Right ventricle myocardium inferior (tissue), 1 donor: ENCODE measurements around the gene DCHS1. TPM values are rescaled to one million over a fixed set of nuclear protein-coding genes. Genes with fewer than 3 reads are reported as not detected.

ENCODE experiments used
- ATAC-seq: fragments of 200-7000 bp; cut with Tn5 transposase; one replicate; pipeline ENCODE4 v1.9.1; 2020; ENCODE audit warnings: mild to moderate bottlenecking, moderate library complexity
- DNase-seq: peaks from one replicate; pipeline ENCODE4 v3.0.0; 2021; ENCODE audit errors: missing footprints
- intact Hi-C: fragments of 100-400 bp; cut with DNase I; formaldehyde crosslinking; loops from one replicate; pipeline ENCODE4 v1.11.0; 2022
- total RNA-seq: library from RNA; stranded (reverse); fragmentation: NEBNext Ultra II Directional; extraction: Animal tissue kit (Norgen Biotek cat#: 25700); gene quantifications from one replicate; pipeline ENCODE4 v1.2.1, GENCODE V29; 2021
- donor health status: DM: no; HTN: yes; CAD: no; lungs with severe emphysema.

Gene DCHS1
- total RNA-seq, 1 donor from 2014 or later = 10.7 TPM

- intact Hi-C loops = no loop called here
- DNase-seq = no peak
- ATAC-seq = no peak
These were observed 19.3 kb upstream of the DCHS1 start for GRCh38 chr11:6674862-6675261.

DNA sequence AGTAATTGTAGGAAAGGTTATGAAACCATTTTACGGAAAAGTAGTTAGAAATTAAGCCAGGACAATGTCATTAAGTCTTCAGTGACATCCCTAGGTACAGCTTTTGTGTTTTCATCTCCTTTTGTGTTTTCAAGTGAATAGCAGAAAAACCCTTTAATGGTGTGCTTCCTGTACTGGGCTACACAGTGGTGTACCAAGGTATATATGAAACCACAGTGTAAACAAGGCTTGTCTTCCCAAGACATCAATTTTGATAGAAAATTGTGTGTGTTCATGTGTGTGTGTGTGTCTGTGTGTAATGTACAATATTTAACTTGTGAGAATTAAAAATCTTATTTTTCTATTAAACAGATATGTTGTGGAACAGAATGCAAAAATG, 18.6 kb upstream of the DCHS1 start:
- no peak for ATAC-seq
- intact Hi-C loops = no loop called here

GRCh38 chr11:6673523-6674218, 18.1 kb upstream of the DCHS1 start:
- DNase-seq (no peak), ATAC-seq (no peak)
- intact Hi-C loops = no loop called here

More for the DNA sequence above, 18.6 kb upstream of the DCHS1 start:
- DNase-seq = no peak

DNA sequence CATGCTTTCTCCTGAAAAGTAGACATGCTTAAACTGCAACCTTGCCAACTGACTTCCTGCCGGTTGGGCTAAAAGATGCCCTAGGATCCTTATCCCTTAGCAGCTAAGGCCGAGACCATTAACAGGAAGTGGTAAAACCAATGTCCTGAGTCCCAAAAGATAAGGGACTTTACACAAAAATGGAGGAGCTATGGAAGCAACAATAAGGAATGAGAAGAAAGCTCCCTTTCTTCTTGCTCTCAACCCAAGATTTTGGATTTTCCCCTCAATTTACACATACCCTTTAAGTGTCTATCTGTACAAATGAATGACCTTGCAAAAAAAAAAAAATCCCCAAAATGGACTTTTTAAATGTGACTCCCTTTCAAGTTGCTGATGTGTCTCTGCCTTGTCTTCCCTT, 16.4 kb upstream of the DCHS1 start:
- intact Hi-C loops = no loop called here
- ATAC-seq (no peak), DNase-seq (no peak)

GRCh38 chr11:6670202-6670830, 14.7 kb upstream of the DCHS1 start:
- no peak for ATAC-seq
- DNase-seq = no peak
- intact Hi-C loops = no loop called here

- intact Hi-C loops = loop anchor here (5.0 kb wide), 1 partner anchor 136 kb away; no protein-coding TSS in a partner anchor
- ATAC-seq (peak; percentile 60), DNase-seq (no peak)
These were observed 12.2 kb upstream of the DCHS1 start for GRCh38 chr11:6667733-6668374.

DNA sequence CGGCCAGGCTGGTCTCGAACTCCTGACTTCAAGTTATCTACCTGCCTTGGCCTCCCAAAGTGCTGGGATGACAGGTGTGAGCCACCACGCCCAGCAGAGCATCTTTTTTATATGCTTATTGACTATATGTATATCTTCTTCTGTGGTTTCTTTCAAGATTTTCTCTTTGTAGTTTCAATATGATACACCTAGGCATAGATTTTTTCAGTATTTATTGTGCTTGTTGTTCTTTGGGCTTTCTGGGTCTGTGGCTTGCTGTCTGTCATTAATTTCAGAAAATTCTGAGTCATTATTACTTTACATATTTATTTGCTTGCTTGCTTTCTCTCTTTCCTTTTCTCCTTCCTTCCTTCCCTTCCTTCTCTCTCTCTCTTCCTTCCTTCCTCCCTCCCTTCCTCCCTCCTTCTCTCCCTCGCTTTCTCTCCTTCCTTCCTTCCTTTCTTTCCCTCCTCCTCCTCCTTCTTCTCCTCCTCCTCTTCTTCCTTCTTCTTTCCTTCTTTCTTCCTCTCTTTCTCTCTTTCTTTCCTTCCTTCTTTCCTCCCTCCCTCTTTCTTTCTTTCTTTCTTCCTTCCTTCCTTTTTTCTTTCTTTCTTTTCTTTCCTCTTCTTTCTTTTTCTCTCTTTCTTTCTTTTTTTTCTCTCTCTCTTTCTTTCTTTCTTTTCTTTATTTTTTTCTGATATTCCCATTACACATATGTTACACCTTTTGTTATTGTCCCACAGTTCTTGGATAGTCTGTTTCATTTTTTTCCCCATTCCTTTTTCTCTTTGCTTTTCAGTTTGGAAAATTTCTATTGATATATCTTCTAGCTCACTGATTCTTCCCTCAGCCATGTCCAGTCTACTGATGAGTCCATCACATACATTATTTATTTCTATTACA, 10.9 kb upstream of the DCHS1 start:
- DNase-seq = no peak
- intact Hi-C loops = loop anchor here (5.0 kb wide), 1 partner anchor 134 kb away; no protein-coding TSS in a partner anchor
- ATAC-seq = no peak

DNA sequence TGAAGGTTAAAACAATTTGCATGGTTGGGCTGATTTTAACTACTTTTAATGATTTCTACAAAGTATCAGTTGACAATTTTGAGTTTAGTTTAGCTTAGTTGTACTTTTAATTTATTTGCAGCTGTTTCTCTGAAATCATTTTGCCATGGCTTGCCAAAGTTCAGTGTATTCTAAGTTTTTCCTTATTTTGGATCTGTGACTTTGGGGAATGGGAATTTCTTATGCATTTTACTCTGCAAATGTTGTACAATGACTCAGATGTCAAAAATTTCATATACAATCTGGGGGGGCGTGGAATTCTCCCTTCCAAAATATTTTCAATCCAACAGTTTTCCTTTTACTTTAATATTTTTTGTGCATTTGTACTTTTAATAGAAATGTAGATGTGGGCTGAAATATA, 8.9 kb upstream of the DCHS1 start:
- ATAC-seq (no peak), DNase-seq (no peak)
- intact Hi-C loops = no loop called here

- peak; percentile 65 for ATAC-seq
- no peak for DNase-seq
- intact Hi-C loops = no loop called here
These were observed 8.3 kb upstream of the DCHS1 start for GRCh38 chr11:6663794-6664469.

- no peak for DNase-seq
- intact Hi-C loops = no loop called here
- no peak for ATAC-seq
These were observed 5.1 kb upstream of the DCHS1 start for GRCh38 chr11:6660712-6661111.

DNA sequence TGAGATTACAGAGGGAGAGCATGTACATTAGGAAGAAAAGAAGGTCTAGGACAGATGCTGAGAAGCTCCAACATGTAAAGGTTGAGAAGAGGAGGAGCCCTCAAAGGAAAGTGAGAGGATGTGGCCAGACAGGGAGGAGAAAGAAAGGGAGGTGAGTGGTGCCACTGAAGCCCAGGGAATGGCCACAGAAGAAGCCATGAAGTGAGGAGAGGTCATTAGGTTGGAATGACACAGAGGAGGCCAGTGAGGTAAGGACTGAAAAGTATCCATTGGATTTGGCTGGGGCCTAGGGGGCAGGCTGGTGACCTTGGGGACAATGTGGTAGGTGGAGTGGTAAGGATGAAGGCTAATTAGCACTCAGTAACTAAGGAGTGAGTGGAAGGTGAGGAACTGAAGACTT, 3.0 kb upstream of the DCHS1 start:
- no peak for ATAC-seq
- intact Hi-C loops = no loop called here

DNA sequence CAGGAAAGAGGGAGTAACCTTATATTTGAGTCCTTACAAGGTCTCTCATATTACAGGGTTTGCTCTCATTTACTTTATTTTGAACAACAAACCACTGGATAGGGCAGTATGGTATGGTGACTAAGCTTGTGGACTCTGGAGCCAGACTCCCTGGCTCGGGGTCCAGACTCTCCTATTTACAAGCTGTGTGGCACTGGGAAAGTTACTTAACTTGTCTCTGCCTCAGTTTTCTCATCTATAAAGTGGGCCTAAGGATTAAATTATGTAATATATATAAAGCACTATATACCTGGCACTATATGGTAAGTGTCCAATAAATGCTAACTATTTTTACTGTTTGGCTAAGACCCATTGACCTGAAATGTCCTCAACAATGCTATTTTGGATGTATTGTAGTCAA, 1.7 kb upstream of the DCHS1 start:
- intact Hi-C loops = no loop called here
- no peak for DNase-seq
- no peak for ATAC-seq

More for the DNA sequence above, 3.0 kb upstream of the DCHS1 start:
- DNase-seq = no peak

DNA sequence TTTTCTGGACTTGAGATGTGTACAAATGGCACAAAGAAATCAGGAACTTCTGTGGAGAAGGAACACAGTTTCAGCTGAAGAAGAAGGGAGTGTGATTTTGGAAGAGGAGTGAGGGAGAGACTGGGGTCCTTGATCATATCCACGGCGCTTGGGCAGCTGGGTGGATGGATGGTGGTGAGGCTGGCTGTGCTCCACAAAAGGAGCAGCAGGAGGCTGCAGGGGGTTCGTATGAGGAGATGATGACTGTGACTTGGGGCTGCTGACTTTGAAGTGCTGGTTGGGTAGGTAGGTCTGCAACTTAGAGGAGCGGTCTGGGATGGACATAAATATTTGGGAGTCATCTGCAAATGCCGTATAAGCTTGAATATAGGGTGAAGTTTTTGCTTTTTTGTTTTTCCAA, 1.3 kb upstream of the DCHS1 start:
- ATAC-seq (no peak), DNase-seq (no peak)
- intact Hi-C loops = no loop called here

DNA sequence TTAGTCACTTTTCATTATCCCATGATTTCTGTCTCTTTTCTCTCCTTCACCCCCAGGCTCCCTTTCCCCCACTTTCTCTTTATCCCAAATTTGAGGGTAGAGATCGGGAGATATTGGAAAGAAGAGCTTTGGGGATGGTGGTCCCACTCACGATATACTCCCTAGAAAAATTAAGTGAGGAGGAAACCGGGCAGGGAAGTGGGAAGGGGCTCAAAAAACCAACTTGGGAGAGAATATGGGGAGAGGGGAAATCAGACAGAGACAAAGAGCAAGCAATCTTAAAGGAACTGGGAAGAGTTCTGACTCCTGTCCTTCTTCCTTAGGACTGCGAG, 941 bp upstream of the DCHS1 start:
- no peak for DNase-seq
- intact Hi-C loops = no loop called here
- no peak for ATAC-seq

- ATAC-seq = peak; percentile 50
- DNase-seq = peak; percentile 68
- intact Hi-C loops = no loop called here
These were observed 404 bp downstream of the DCHS1 start for GRCh38 chr11:6655020-6655789.

GRCh38 chr11:6654281-6655019, 1.2 kb downstream of the DCHS1 start:
- DNase-seq (peak; percentile 67), ATAC-seq (peak; percentile 42)
- intact Hi-C loops = no loop called here

- intact Hi-C loops = no loop called here
- ATAC-seq (no peak), DNase-seq (no peak)
These were observed 2.0 kb downstream of the DCHS1 start for GRCh38 chr11:6653656-6654055.
